D721Med (cell line): ENCODE measurements around the gene DYDC1.
"Not testable (repeated sequence)": the region's sequence is repeated elsewhere in the genome, so short reads cannot be mapped to it uniquely, and the experiment has no call there.

Experiments
- DNase-seq: peaks from one replicate; pipeline ENCODE4 v3.0.0; 2011; ENCODE audit warnings: low spot score; ENCODE audit not compliant: insufficient read length
- FAIRE-seq: peaks from 2 replicates; lab custom pipeline; 2011; peaks lifted over from hg19 to GRCh38; lab: Jason Lieb, UNC
- TF ChIP-seq, protein P1 (sequence below): IDR thresholded peaks from 2 replicates; pipeline ENCODE4 v1.5.1; 2012; ENCODE audit warnings: mild to moderate bottlenecking, control low read depth; ENCODE audit not compliant: insufficient read depth; ENCODE audit errors: missing control alignments

Gene DYDC1

DNA sequence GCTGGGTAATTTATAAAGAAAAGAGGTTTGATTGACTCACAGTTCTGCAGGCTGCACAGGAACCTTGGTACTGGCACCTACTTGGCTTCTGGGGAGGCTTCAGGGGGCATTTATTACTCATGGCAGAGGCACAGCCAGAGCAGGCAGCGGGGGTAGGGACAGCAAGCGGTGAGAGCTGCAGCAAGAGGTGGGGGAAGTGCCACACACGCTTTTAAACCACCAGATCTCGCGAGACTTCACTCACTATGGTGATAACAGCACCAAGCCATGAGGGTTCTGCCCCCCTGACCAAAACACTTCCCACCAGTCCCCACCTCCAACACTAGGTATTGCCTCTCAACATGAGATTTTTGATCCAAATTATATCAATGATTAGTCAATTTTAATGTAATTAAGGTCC is 43.0 kb downstream of the DYDC1 start:
- FAIRE-seq, result no peak

DNA sequence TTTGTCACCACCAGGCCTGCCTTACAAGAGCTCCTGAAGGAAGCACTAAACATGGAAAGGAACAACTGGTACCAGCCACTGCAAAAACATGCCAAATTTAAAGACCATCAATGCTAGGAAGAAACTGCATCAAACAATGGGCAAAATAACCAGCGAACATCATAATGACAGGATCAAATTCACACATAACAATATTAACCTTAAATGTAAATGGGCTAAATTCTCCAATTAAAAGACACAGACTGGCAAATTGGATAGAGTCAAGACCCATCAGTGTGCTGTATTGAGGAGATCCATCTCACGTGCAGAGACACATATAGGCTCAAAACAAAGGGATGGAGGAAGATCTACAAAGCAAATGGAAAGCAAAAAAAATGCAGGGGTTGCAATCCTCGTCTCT is 50.6 kb downstream of the DYDC1 start:
- not testable (repeated sequence) for FAIRE-seq, DNase-seq

More for the DNA sequence above, 43.0 kb downstream of the DYDC1 start:
- no peak for DNase-seq
- TF ChIP-seq, protein P1, sequence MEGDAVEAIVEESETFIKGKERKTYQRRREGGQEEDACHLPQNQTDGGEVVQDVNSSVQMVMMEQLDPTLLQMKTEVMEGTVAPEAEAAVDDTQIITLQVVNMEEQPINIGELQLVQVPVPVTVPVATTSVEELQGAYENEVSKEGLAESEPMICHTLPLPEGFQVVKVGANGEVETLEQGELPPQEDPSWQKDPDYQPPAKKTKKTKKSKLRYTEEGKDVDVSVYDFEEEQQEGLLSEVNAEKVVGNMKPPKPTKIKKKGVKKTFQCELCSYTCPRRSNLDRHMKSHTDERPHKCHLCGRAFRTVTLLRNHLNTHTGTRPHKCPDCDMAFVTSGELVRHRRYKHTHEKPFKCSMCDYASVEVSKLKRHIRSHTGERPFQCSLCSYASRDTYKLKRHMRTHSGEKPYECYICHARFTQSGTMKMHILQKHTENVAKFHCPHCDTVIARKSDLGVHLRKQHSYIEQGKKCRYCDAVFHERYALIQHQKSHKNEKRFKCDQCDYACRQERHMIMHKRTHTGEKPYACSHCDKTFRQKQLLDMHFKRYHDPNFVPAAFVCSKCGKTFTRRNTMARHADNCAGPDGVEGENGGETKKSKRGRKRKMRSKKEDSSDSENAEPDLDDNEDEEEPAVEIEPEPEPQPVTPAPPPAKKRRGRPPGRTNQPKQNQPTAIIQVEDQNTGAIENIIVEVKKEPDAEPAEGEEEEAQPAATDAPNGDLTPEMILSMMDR, result no peak

DNA sequence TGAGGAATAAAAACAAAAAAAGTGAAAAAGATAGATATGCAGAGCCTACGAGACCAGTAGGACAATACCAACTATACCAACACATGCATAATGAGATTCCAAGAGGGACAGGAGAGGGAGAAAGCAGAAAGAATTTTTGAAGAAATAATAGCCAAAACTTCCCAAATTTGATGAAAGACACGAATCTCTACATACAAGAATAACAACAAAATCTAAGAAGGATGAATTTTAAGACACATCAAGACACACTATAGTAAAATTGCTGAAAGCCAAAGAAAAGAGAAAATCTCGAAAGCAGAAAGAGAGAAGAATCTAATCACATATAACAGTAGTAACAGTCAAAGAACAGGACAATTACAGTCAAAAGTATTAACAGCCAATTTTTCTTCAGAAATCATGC is 59.6 kb downstream of the DYDC1 start:
- TF ChIP-seq, protein P1, result no peak
- DNase-seq, result no peak
- no peak for FAIRE-seq

DNA sequence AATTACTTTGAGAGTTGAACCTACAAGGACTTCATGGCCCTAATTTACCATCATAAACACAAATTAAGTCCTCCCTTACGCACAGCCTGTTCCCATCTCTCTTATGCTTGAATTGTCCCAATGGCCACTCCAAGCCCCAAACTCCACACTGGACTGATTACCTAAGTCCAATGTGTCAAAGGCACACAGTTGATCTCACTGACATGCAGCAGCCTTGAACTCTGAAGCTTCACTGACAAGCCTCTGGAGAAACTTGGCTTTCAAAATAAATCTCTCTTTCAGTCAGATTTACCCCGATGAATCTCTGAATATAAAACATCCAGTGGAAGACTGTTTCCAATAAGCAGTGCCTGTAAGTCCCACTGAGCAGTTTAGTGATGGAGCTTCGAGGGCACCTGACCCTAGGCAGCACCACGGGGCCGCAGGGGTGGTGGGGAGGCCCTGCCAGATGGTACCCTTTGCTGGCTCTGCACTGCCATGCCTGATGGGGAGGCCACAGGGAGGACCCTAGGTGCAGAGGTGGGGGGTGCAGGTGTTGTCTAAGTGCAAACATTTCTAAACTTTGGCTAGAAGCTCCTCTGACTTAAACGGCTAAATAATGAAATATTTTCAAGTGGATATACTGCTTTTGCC is 63.8 kb downstream of the DYDC1 start:
- TF ChIP-seq, protein P1, result no peak
- FAIRE-seq (no peak), DNase-seq (no peak)

DNA sequence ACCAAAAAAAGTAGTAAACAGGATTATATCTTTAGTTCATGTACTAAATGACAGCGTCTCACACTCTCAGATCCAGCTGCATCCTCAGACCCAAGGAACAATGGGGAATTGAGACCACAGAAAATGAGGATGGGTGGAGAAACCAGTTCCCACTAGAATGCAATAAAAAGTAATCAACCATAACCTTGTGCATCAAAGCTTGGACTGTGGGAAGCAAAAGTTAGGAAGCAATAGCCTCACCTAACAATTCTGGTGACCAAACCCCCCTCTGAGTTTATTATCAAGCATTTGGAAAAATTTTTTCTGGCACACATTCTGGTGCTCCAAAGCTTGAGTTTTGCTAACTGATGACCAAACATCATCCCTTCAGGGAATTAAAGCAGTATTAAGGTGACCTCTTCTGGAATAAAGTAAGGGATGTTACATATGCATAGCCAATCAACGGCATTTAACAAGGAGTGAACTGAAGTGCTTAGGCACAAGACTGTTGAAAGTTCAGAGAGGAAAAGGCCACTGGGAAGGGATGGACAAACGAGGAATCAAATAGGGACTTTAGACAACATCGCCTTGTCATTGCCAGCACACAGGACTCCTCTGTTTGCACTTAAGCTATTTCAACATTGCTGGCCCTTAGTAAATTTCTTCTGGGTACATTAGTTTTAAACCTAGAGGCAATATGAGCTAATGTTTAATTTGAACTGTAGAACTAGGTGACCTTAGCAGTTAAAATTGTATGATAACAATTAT is 65.9 kb downstream of the DYDC1 start:
- TF ChIP-seq, protein P1, result no peak
- DNase-seq (no peak), FAIRE-seq (no peak)

DNA sequence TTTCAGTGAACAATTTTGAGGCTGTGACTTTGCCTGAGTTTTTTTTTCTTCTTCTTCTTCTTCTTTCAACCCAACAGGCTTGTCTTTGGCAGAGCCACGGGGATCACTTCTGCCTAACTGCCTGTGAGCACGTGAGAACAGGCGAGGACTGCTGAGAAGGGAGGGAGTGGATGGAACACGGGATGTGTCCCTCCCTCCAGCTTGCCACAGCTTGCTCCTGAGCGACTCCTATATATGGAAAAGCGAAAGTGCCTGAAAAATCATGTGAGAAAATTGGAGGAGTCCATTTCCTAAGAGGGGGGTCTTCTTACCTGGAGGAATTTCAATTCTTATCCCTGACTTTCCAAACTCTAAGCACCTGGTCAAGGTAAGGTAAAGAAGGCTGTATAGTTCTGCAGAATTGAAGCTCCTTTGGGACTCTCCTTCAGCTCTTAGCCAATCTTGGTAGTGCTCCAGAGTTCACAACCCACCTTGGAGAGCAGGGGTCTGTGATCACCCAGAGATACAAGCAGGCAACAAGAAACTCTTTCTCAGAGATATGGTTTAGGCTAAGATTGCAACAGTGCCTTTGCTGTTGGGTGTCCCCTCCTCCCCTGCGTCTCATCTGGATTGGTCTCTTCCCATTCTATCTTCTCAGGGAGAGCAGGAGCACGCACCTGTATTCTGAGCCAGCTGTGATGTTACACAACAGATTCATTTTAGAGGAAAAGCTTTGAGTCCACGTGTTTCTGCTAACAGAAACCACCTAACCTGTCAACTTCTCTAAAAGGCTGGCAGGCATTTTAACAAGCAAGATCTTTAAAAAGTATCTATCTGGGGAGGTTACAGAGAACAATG is 66.9 kb downstream of the DYDC1 start, which contains the start of gene MAT1A:
Gene MAT1A (minus strand): TSS at position 208 of the 837 bp plus-strand sequence. CDS start 235 bp downstream, outside the sequence.
- no peak for DNase-seq
- TF ChIP-seq, protein P1, result no peak
- no peak for FAIRE-seq

DNA sequence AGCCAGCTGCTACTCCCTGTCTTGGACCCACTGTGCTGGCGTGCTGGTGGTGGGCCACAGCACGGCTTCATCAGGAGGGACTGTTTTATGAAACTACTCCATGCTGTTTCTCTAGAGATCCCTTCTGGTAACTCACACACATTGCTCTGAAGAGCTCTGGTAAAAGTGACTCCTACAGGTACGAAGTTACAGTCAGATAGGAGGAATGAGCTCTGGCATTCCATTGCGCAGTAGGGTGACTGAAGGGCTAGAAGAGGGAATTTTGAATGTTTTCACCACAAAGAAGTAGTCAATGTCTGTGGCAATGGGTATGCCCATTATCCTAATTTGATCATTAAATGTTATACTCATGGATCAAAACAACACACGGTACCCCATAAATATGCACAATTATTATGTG is 67.7 kb downstream of the DYDC1 start:
- TF ChIP-seq, protein P1, result no peak
- DNase-seq (no peak), FAIRE-seq (no peak)
